HepG2 (cell line): ENCODE data around the gene B4GALT7. TPM values are rescaled to one million over a fixed set of nuclear protein-coding genes. Genes with fewer than 3 reads are reported as not detected.

ENCODE experiments used
- AKAP8 ChIP-seq: sonication (generic); formaldehyde crosslinking; IDR thresholded peaks from 2 replicates; pipeline ENCODE4 v1.5.1; 2020; ENCODE audit warnings: mild to moderate bottlenecking, missing genetic modification reagents
- ATRX ChIP-seq: sonication (generic); formaldehyde crosslinking; IDR thresholded peaks from 2 replicates; pipeline ENCODE4 v1.4.0; 2020; ENCODE audit warnings: missing genetic modification reagents, borderline replicate concordance
- EED ChIP-seq: sonication (generic); formaldehyde crosslinking; IDR thresholded peaks from 2 replicates; pipeline ENCODE4 v1.5.0; 2020; ENCODE audit warnings: mild to moderate bottlenecking, missing genetic modification reagents
- ELF4 ChIP-seq: sonication (generic); formaldehyde crosslinking; IDR thresholded peaks from 2 replicates; pipeline ENCODE4 v1.5.0; 2020; ENCODE audit warnings: missing genetic modification reagents, mild to moderate bottlenecking, moderate library complexity, borderline replicate concordance
- FIP1L1 ChIP-seq: fragments of 200-400 bp; formaldehyde crosslinking; IDR thresholded peaks from 2 replicates; pipeline ENCODE4 v1.6.1; 2018; ENCODE audit warnings: low read depth, mild to moderate bottlenecking, low read length, moderate library complexity, borderline replicate concordance; ENCODE audit not compliant: insufficient read depth
- FOXP1 ChIP-seq, 2 experiments: fragments of 450-650 bp in 1 of 2; IDR thresholded peaks; 2 replicates each; pipeline ENCODE4 v1.6.1; 2017 to 2018; ENCODE audit warnings: antibody characterized with exemption in 1 of 2
- HNRNPL ChIP-seq: fragments of 200-400 bp; formaldehyde crosslinking; IDR thresholded peaks from 2 replicates; pipeline ENCODE4 v1.6.1; 2017; ENCODE audit warnings: mild to moderate bottlenecking, low read depth, low read length
- HOXA7 ChIP-seq: sonication (generic); formaldehyde crosslinking; IDR thresholded peaks from 2 replicates; pipeline ENCODE4 v1.8.1; 2022; ENCODE audit warnings: mild to moderate bottlenecking, missing genetic modification reagents, moderate library complexity
- MBNL3 ChIP-seq: fragments of 250-450 bp; sonication (Bioruptor Pico); conservative IDR thresholded peaks from 2 replicates; pipeline ENCODE4 v1.8.0; 2022; ENCODE audit warnings: mild to moderate bottlenecking, inconsistent platforms
- NCOA2 ChIP-seq: sonication (generic); formaldehyde crosslinking; IDR thresholded peaks from 2 replicates; pipeline ENCODE4 v1.8.0; 2022; ENCODE audit warnings: inconsistent platforms
- NCOA5 ChIP-seq: sonication (generic); formaldehyde crosslinking; IDR thresholded peaks from 2 replicates; pipeline ENCODE4 v1.4.0; 2020; ENCODE audit warnings: missing genetic modification reagents
- POLR2AphosphoS2 ChIP-seq: IDR thresholded peaks from 2 replicates; pipeline ENCODE4 v1.6.1; 2011; ENCODE audit warnings: low read depth, low read length, improper control_type of control experiment
- RARG ChIP-seq: sonication (generic); formaldehyde crosslinking; IDR thresholded peaks from 2 replicates; pipeline ENCODE4 v1.4.0; 2020; ENCODE audit warnings: low read depth, mild to moderate bottlenecking, missing genetic modification reagents
- SMYD3 ChIP-seq: sonication (generic); formaldehyde crosslinking; IDR thresholded peaks from 2 replicates; pipeline ENCODE4 v1.8.1; 2023; ENCODE audit warnings: mild to moderate bottlenecking, missing genetic modification reagents
- SP5 ChIP-seq: IDR thresholded peaks from 2 replicates; pipeline ENCODE4 v1.6.1; 2016; ENCODE audit warnings: low read depth, borderline replicate concordance
- TEAD2 ChIP-seq: sonication (generic); formaldehyde crosslinking; IDR thresholded peaks from 2 replicates; pipeline ENCODE4 v1.9.0; 2021; ENCODE audit warnings: missing genetic modification reagents
- TEAD3 ChIP-seq: optimal IDR thresholded peaks from 2 replicates; pipeline ENCODE3; 2016; ENCODE audit warnings: borderline replicate concordance
- TEF ChIP-seq: sonication (generic); formaldehyde crosslinking; IDR thresholded peaks from 2 replicates; pipeline ENCODE4 v1.5.0; 2020; ENCODE audit warnings: missing genetic modification reagents
- ZBTB3 ChIP-seq: sonication (generic); formaldehyde crosslinking; IDR thresholded peaks from 2 replicates; pipeline ENCODE4 v1.4.0; 2020; ENCODE audit warnings: low read depth, mild to moderate bottlenecking, moderate library complexity, missing genetic modification reagents, borderline replicate concordance
- ZBTB38 ChIP-seq: sonication (generic); formaldehyde crosslinking; IDR thresholded peaks from 2 replicates; pipeline ENCODE4 v1.5.1; 2020; ENCODE audit warnings: mild to moderate bottlenecking, missing genetic modification reagents
- ZC3H4 ChIP-seq: sonication (generic); formaldehyde crosslinking; IDR thresholded peaks from 2 replicates; pipeline ENCODE4 v1.4.0; 2020; ENCODE audit warnings: missing genetic modification reagents, borderline replicate concordance
- ZNF34 ChIP-seq: sonication (generic); formaldehyde crosslinking; IDR thresholded peaks from 2 replicates; pipeline ENCODE4 v1.4.0; 2020; ENCODE audit warnings: mild to moderate bottlenecking, missing genetic modification reagents, borderline replicate concordance
- ZNF382 ChIP-seq: sonication (generic); formaldehyde crosslinking; IDR thresholded peaks from 2 replicates; pipeline ENCODE4 v1.5.0; 2020; ENCODE audit warnings: missing genetic modification reagents, mild to moderate bottlenecking, borderline replicate concordance
- ZNF720 ChIP-seq: sonication (generic); formaldehyde crosslinking; IDR thresholded peaks from 2 replicates; pipeline ENCODE4 v1.4.0; 2020; ENCODE audit warnings: missing genetic modification reagents
- ZNF773 ChIP-seq: sonication (generic); formaldehyde crosslinking; IDR thresholded peaks from 2 replicates; pipeline ENCODE4 v1.4.0; 2020; ENCODE audit warnings: missing genetic modification reagents, borderline replicate concordance
- ZNF816 ChIP-seq: sonication (generic); formaldehyde crosslinking; IDR thresholded peaks from 2 replicates; pipeline ENCODE4 v1.8.0; 2022; ENCODE audit warnings: missing genetic modification reagents, mild to moderate bottlenecking, borderline replicate concordance
- ZSCAN12 ChIP-seq: sonication (generic); formaldehyde crosslinking; IDR thresholded peaks from 2 replicates; pipeline ENCODE4 v1.9.0; 2021; ENCODE audit warnings: mild to moderate bottlenecking, missing genetic modification reagents
- polyA plus RNA-seq, 8 experiments: library from polyadenylated mRNA; depleted of rRNA in 3 of 8; stranded (reverse) in 7 of 8; unstranded in 1 of 8; fragments of >200 nt; fragmentation: Illumina TruSeq in 4 of 8; extraction: Trizol in 4 of 8; gene quantifications; 2 replicates each; pipeline versions ENCODE4 v1.2.1 to v1.2.3, GENCODE V29; 2011 to 2016; ENCODE audit warnings: low read depth in 4 of 8, missing spikeins in 1 of 8, mixed read lengths in 1 of 8; ENCODE audit not compliant: insufficient read depth in 1 of 8
- total RNA-seq, 5 experiments: library from RNA; depleted of rRNA; stranded (reverse); fragments of >200 nt; fragmentation: Illumina TruSeq; extraction: Trizol; gene quantifications; 2 replicates each; pipeline ENCODE4 v1.2.3, GENCODE V29; 2016; ENCODE audit warnings: low read depth in 1 of 5
- TF ChIP-seq, protein P1 (sequence below): sonication (generic); formaldehyde crosslinking; IDR thresholded peaks from 2 replicates; pipeline ENCODE4 v1.5.0; 2020; ENCODE audit warnings: missing genetic modification reagents
- TF ChIP-seq, protein P2 (sequence below): IDR thresholded peaks from 2 replicates; pipeline ENCODE4 v1.6.1; 2012; ENCODE audit warnings: inconsistent platforms

Gene B4GALT7
- total and polyA plus RNA-seq, 2 of the 13 experiments (the other 11 are each of a cell fraction or from before 2014, with no cell fraction given) = 16.4 to 20.5 TPM

- TF ChIP-seq, protein P1, sequence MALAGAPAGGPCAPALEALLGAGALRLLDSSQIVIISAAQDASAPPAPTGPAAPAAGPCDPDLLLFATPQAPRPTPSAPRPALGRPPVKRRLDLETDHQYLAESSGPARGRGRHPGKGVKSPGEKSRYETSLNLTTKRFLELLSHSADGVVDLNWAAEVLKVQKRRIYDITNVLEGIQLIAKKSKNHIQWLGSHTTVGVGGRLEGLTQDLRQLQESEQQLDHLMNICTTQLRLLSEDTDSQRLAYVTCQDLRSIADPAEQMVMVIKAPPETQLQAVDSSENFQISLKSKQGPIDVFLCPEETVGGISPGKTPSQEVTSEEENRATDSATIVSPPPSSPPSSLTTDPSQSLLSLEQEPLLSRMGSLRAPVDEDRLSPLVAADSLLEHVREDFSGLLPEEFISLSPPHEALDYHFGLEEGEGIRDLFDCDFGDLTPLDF (CRISPR knock-in tag) = no peak
- TF ChIP-seq TEF (CRISPR knock-in tag) (no peak), EED (peak; percentile 84; the same call in 1 of the 2 replicates), ATRX (CRISPR knock-in tag) (no peak), ZC3H4 (CRISPR knock-in tag) (no peak), ZBTB3 (CRISPR knock-in tag) (no peak), MBNL3 (CRISPR knock-in tag) (no peak), ZNF382 (CRISPR knock-in tag) (no peak), ZNF720 (no peak), RARG (no peak), NCOA5 (CRISPR knock-in tag) (no peak), AKAP8 (CRISPR knock-in tag) (peak; percentile 52; the same call in 1 of the 2 replicates), ZBTB38 (CRISPR knock-in tag) (no peak), HNRNPL (no peak), ZNF816 (CRISPR knock-in tag) (no peak), SP5 (CRISPR knock-in tag) (peak; percentile 83), POLR2AphosphoS2 (no peak), FOXP1 (IDR thresholded peaks at IDR 0.05) (no peak), FOXP1 (CRISPR knock-in tag; IDR thresholded peaks at IDR 0.05) (no peak), NCOA2 (CRISPR knock-in tag) (peak; percentile 53; the same call in 1 of the 2 replicates), ELF4 (no peak), SMYD3 (CRISPR knock-in tag) (no peak), ZNF34 (CRISPR knock-in tag) (no peak), ZSCAN12 (CRISPR knock-in tag) (no peak), TEAD2 (CRISPR knock-in tag) (0 out of 2 replicates have a peak, but pooled peaks have one; percentile 63), FIP1L1 (no peak), TEAD3 (CRISPR knock-in tag) (peak; percentile 4), HOXA7 (no peak), ZNF773 (CRISPR knock-in tag) (peak; percentile 54; the same call in 1 of the 2 replicates)
- TF ChIP-seq, protein P2, sequence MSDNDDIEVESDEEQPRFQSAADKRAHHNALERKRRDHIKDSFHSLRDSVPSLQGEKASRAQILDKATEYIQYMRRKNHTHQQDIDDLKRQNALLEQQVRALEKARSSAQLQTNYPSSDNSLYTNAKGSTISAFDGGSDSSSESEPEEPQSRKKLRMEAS = peak; percentile 52; the same call in 1 of the 2 replicates
Observed at GRCh38 chr5:177599731-177600507, at the start of gene B4GALT7 (continued).
